Endothelial cell of umbilical vein (primary cell): Measurements from ENCODE around the gene CXCR6. TPM values are rescaled to one million over a fixed set of nuclear protein-coding genes. Genes with fewer than 3 reads are reported as not detected.

Experiments
- BruUV-seq: library from RNA; stranded (reverse); fragments of 400-500 nt; replicated peaks from 2 replicates; lab custom pipeline; 2021; lab: Mats Ljungman, UMichigan
- CTCF ChIA-PET: fragments of 300-600, 350-600 bp; sonication (Branson Sonifier 250); formaldehyde crosslinking; loops from one replicate; lab custom pipeline; 2021; ENCODE audit warnings: antibody characterized with exemption, inconsistent platforms; lab: Charles Lee
- POLR2A ChIA-PET: fragments of 300-600, 350-600 bp; sonication (Branson Sonifier 250); formaldehyde crosslinking; loops from one replicate; lab custom pipeline; 2021; ENCODE audit warnings: antibody characterized with exemption, inconsistent platforms; lab: Charles Lee
- DNase-seq: peaks from one replicate; pipeline ENCODE4 v3.0.0-alpha.2; 2011; ENCODE audit warnings: low read depth, low spot score
- FAIRE-seq: peaks from 2 replicates; lab custom pipeline; 2011; peaks lifted over from hg19 to GRCh38; lab: Jason Lieb, UNC
- H2AFZ ChIP-seq: 2 replicates; pipeline ENCODE4 v1.6.0; 2012; ENCODE audit warnings: low read depth, low read length, control low read depth, inconsistent platforms
- H3K27ac ChIP-seq: 2 replicates; pipeline ENCODE4 v1.5.1; 2011; ENCODE audit warnings: low read depth, mild to moderate bottlenecking, control low read depth, low read length, moderate library complexity; ENCODE audit not compliant: insufficient read depth
- H3K27me3 ChIP-seq, 2 experiments: 2 replicates each; pipeline versions ENCODE4 v1.6.0 to v1.6.1; 2011; ENCODE audit warnings: low read length in 2 of 2, mixed read lengths in 1 of 2; ENCODE audit not compliant: control insufficient read depth in 2 of 2, insufficient read depth in 2 of 2
- H3K36me3 ChIP-seq, 2 experiments: 2 replicates in 1 of 2; 3 replicates in 1 of 2; pipeline ENCODE4 v1.5.1; 2011; ENCODE audit warnings: low read length in 2 of 2, mild to moderate bottlenecking in 1 of 2, moderate library complexity in 1 of 2; ENCODE audit not compliant: control insufficient read depth in 2 of 2, insufficient read depth in 2 of 2; ENCODE audit errors: extremely low read depth in 1 of 2
- H3K4me1 ChIP-seq: 3 replicates; pipeline ENCODE4 v1.5.1; 2011; ENCODE audit warnings: mild to moderate bottlenecking, low read length; ENCODE audit not compliant: control insufficient read depth, insufficient read depth; ENCODE audit errors: extremely low read depth
- H3K4me2 ChIP-seq: 2 replicates; pipeline ENCODE4 v1.6.1; 2011; ENCODE audit warnings: low read length, control low read depth, mixed read lengths; ENCODE audit not compliant: insufficient read depth
- H3K4me3 ChIP-seq, 3 experiments: fragments of 200-600 bp in 1 of 3; sonication (generic), shearing (Covaris generic) in 1 of 3; replicated peaks in 1 of 3; 2 replicates each; pipeline ENCODE4 v1.5.1; 2011 to 2016; ENCODE audit warnings: control low read depth in 3 of 3, low read length in 3 of 3, mild to moderate bottlenecking in 2 of 3, inconsistent platforms in 1 of 3, low read depth in 1 of 3, moderate library complexity in 1 of 3; ENCODE audit not compliant: insufficient read depth in 1 of 3
- H3K79me2 ChIP-seq: 2 replicates; pipeline ENCODE4 v1.6.0; 2012; ENCODE audit warnings: low read length, inconsistent platforms; ENCODE audit not compliant: control insufficient read depth, insufficient read depth
- H3K9ac ChIP-seq: replicated peaks from 2 replicates; pipeline ENCODE3; 2011; ENCODE audit warnings: low read length, control low read depth; ENCODE audit not compliant: insufficient read depth; ENCODE audit errors: extremely low read depth
- H3K9me1 ChIP-seq: replicated peaks from 3 replicates; pipeline ENCODE4 v1.6.0; 2011; ENCODE audit warnings: mild to moderate bottlenecking, low read length; ENCODE audit not compliant: control insufficient read depth, insufficient read depth; ENCODE audit errors: extremely low read depth
- H3K9me3 ChIP-seq: replicated peaks from 2 replicates; pipeline ENCODE4 v1.5.1; 2012; ENCODE audit warnings: low read length, inconsistent platforms; ENCODE audit not compliant: control insufficient read depth, insufficient read depth
- H4K20me1 ChIP-seq: replicated peaks from 2 replicates; pipeline ENCODE3; 2011; ENCODE audit warnings: mild to moderate bottlenecking, low read length; ENCODE audit not compliant: control insufficient read depth, insufficient read depth; ENCODE audit errors: extremely low read depth
- JUN ChIP-seq: IDR thresholded peaks from 2 replicates; pipeline ENCODE4 v1.6.1; 2011; ENCODE audit warnings: borderline replicate concordance, low read depth; ENCODE audit not compliant: insufficient read length, insufficient read depth
- dilution Hi-C: fragments of 300-500 bp; cut with MboI; formaldehyde crosslinking; loops from one replicate; pipeline ENCODE4 v1.15.0; 2019; ENCODE audit warnings: low sequenced_read_pairs; ENCODE audit not compliant: extremely low pct_ligation_motif_present
- intact Hi-C: fragments of 100-400 bp; cut with micrococcal nuclease; formaldehyde crosslinking; loops from one replicate; pipeline ENCODE4 v1.10.0; 2022
- polyA plus RNA-seq, 4 experiments: library from polyadenylated mRNA; depleted of rRNA in 3 of 4; stranded (reverse) in 3 of 4; unstranded in 1 of 4; fragments of >200 nt; gene quantifications; 2 replicates each; pipeline versions ENCODE4 v1.2.1 to v1.2.3, GENCODE V29; 2011 to 2012; ENCODE audit warnings: missing spikeins in 1 of 4
- total RNA-seq: library from RNA; stranded (reverse); gene quantifications from 2 replicates; pipeline ENCODE4 v1.2.3, GENCODE V29; 2021
- TF ChIP-seq, protein P1 (sequence below), 2 donors: IDR thresholded peaks; 1 replicate in 1 of 2; 2 replicates in 1 of 2; pipeline ENCODE4 v1.5.1; 2011; ENCODE audit warnings: low read length in 2 of 2, mild to moderate bottlenecking in 2 of 2, moderate library complexity in 2 of 2, control low read depth in 1 of 2, inconsistent platforms in 1 of 2, low read depth in 1 of 2; ENCODE audit not compliant: insufficient read depth in 1 of 2; ENCODE audit errors: extremely low read depth in 1 of 2

Gene CXCR6
- total and polyA plus RNA-seq, 2 donors (not counting 3 experiments of a cell fraction or from before 2014, with no cell fraction given), result not detected

DNA sequence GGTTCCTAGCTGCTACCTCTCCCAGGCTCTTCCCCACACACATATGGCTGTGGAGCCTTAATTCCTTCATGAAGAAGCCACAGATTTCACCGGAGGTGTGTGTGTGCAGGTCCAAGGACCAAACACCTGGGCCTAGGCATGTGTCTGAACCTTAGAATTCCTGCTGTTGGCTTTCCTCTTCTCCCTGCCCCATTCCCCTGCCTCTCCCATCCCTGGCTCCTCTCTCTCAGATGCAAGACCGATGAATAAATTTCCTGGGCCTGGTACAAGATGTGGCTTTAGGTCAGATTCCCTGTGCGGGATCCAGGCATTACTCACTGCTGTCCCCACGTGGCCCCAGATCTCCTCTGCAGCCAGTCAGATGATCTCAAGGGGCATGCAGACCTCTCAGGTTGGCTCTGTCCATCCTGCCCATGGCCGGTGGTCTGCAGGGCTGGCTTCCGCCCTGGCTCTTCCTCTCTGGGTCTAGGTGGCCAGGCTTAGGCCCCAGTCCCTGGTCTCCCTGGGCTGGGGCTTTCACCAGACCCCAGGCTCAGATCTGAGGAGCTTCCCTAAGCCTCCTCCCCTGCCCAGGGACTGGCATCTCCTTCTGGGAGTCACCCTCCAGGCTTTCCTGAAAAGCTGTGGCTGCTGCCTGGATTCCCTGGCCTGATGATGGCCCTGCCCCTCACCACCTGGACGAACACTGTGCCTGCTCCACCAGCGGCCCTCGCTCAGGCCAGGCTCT lies 36.4 kb upstream of the CXCR6 start:
- no peak overlapping the region for H3K9ac ChIP-seq

More for the DNA sequence above, 36.4 kb upstream of the CXCR6 start:
- no peaks in the 10 kb centered on the region for H3K27me3 ChIP-seq
- POLR2A ChIA-PET, result no interaction called here
- peak; percentile 76 for FAIRE-seq
- H3K9me1 ChIP-seq, result no peaks in the 10 kb centered on the region
- CTCF ChIA-PET, result interaction anchor here (0.9 to 3.5 kb wide), 6 partner anchors 54 to 398 kb away, joined by 3 to 22 read pairs (median 4); no protein-coding TSS in a partner anchor
- BruUV-seq, result no TSS peak
- intact Hi-C loops, result loop anchor here (1.0 to 5.0 kb wide), 2 partner anchors 146 to 395 kb away; no protein-coding TSS in a partner anchor
- peak; percentile 24 for DNase-seq
- no peaks in the 10 kb centered on the region for H3K4me1 ChIP-seq
- no peak overlapping the region for H2AFZ ChIP-seq
- no peaks in the 10 kb centered on the region for H3K36me3 ChIP-seq
- H3K79me2 ChIP-seq, result no peaks in the 10 kb centered on the region
- TF ChIP-seq, protein P1, sequence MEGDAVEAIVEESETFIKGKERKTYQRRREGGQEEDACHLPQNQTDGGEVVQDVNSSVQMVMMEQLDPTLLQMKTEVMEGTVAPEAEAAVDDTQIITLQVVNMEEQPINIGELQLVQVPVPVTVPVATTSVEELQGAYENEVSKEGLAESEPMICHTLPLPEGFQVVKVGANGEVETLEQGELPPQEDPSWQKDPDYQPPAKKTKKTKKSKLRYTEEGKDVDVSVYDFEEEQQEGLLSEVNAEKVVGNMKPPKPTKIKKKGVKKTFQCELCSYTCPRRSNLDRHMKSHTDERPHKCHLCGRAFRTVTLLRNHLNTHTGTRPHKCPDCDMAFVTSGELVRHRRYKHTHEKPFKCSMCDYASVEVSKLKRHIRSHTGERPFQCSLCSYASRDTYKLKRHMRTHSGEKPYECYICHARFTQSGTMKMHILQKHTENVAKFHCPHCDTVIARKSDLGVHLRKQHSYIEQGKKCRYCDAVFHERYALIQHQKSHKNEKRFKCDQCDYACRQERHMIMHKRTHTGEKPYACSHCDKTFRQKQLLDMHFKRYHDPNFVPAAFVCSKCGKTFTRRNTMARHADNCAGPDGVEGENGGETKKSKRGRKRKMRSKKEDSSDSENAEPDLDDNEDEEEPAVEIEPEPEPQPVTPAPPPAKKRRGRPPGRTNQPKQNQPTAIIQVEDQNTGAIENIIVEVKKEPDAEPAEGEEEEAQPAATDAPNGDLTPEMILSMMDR (IDR thresholded peaks at IDR 0.05; ENCODE audit: extremely low read depth in 1 of 2, insufficient read depth in 1 of 2, low read depth in 1 of 2, low read length in 2 of 2), result peak; percentile 37 to 70
- no peak for TF ChIP-seq JUN
- no peak overlapping the region for H3K27ac ChIP-seq
- H3K4me3 ChIP-seq, result no peak overlapping the region
- no peak overlapping the region for H3K4me2 ChIP-seq
- no peaks in the 10 kb centered on the region for H3K9me3 ChIP-seq
- dilution Hi-C loops, result no loop called here
- no peaks in the 10 kb centered on the region for H4K20me1 ChIP-seq
